Upper lobe of right lung (tissue), 1 donor: ENCODE results near the gene TIAM1. TPM values are rescaled to one million over a fixed set of nuclear protein-coding genes. Genes with fewer than 3 reads are reported as not detected.
A peak's percentile ranks its signal among the peaks of the same experiment; 100 is the strongest.

Experiments used
- ATAC-seq: fragments of 200-7000 bp; cut with Tn5 transposase; one replicate; pipeline ENCODE4 v1.9.1; 2020; ENCODE audit warnings: mild to moderate bottlenecking, moderate library complexity
- DNase-seq: peaks from one replicate; pipeline ENCODE4 v3.0.0-alpha.2; 2020
- H3K27ac ChIP-seq: fragments of 200-600 bp; one replicate; pipeline ENCODE4 v1.8.0; 2022
- H3K27me3 ChIP-seq: fragments of 200-600 bp; one replicate; pipeline ENCODE4 v1.8.0; 2022; ENCODE audit warnings: mild to moderate bottlenecking
- H3K36me3 ChIP-seq: fragments of 200-600 bp; one replicate; pipeline ENCODE4 v1.8.0; 2022
- H3K4me1 ChIP-seq: fragments of 200-600 bp; one replicate; pipeline ENCODE4 v1.8.0; 2022
- H3K4me3 ChIP-seq: fragments of 200-600 bp; one replicate; pipeline ENCODE4 v1.8.0; 2022; ENCODE audit warnings: mild to moderate bottlenecking
- H3K9me3 ChIP-seq: fragments of 200-600 bp; one replicate; pipeline ENCODE4 v1.8.0; 2022
- intact Hi-C: fragments of 100-400 bp; cut with DNase I; formaldehyde crosslinking; loops from one replicate; pipeline ENCODE4 v1.11.0; 2022
- total RNA-seq: library from RNA; stranded (reverse); fragmentation: NEBNext Ultra II Directional; extraction: Animal tissue kit (Norgen Biotek cat#: 25700); gene quantifications from one replicate; pipeline ENCODE4 v1.2.1, GENCODE V29; 2021
- TF ChIP-seq, protein P1 (sequence below): fragments of 200-600 bp; IDR thresholded peaks from one replicate; pipeline ENCODE4 v1.8.0; 2022; ENCODE audit warnings: antibody characterized with exemption
- donor health status: DM: no; HTN: yes; CAD: no; lungs with severe emphysema.

TIAM1 gene
- total RNA-seq, 1 donor from 2014 or later = 27.3 TPM

DNA sequence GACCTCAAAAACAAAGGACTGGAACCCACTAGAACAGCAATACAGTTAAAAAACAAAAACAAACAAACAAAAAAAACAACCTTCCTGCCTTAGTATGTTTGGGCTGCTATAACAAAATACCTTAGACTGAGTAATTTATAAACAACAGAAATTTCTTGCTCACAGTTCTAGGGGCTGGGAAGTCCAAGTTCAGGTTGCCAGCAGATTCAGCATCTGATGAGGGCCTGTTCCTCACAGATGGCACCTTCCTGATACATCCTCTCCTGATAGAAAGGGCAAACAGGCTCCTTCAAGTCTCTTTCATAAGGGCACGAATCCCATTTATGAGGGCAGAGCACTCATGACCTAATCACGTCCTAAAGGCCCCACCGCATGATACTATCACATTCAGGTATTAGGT is 55.9 kb downstream of the TIAM1 start:
- DNase-seq (no peak), ATAC-seq (no peak)
- Histone ChIP-seq H3K9me3 (no peaks in the 10 kb centered on the region), H3K27me3 (no peaks in the 10 kb centered on the region), H3K36me3 (no peaks in the 10 kb centered on the region), H3K4me3 (no peak overlapping the region), H3K27ac (no peak overlapping the region), H3K4me1 (no peaks in the 10 kb centered on the region)
- intact Hi-C loops = no loop called here
- TF ChIP-seq, protein P1, sequence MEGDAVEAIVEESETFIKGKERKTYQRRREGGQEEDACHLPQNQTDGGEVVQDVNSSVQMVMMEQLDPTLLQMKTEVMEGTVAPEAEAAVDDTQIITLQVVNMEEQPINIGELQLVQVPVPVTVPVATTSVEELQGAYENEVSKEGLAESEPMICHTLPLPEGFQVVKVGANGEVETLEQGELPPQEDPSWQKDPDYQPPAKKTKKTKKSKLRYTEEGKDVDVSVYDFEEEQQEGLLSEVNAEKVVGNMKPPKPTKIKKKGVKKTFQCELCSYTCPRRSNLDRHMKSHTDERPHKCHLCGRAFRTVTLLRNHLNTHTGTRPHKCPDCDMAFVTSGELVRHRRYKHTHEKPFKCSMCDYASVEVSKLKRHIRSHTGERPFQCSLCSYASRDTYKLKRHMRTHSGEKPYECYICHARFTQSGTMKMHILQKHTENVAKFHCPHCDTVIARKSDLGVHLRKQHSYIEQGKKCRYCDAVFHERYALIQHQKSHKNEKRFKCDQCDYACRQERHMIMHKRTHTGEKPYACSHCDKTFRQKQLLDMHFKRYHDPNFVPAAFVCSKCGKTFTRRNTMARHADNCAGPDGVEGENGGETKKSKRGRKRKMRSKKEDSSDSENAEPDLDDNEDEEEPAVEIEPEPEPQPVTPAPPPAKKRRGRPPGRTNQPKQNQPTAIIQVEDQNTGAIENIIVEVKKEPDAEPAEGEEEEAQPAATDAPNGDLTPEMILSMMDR = no peak

DNA sequence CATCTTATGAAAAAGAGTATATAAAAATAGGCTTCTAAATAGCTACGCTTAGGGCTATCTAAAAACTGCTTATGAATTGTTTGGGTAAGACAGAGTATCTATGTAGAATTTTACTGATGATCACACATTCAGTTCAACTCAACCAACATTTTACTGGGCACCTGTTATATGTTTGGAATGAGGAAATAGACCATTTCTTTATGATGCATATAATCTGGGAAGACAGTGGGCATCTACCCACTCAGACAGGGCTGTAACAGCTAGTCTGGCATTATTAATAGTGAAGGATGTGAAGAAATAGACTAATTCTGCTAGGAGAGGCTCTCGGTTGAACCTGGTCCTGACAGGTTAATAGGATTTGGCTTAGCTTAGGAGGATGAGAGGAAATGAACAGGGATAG is 56.9 kb downstream of the TIAM1 start:
- intact Hi-C loops = no loop called here
- H3K4me1 ChIP-seq = no peaks in the 10 kb centered on the region
- no peak overlapping the region for H3K27ac ChIP-seq
- H3K27me3 ChIP-seq = no peaks in the 10 kb centered on the region
- ATAC-seq (no peak), DNase-seq (no peak)
- H3K4me3 ChIP-seq = no peak overlapping the region
- no peaks in the 10 kb centered on the region for H3K36me3 ChIP-seq
- H3K9me3 ChIP-seq = no peaks in the 10 kb centered on the region
- TF ChIP-seq, protein P1 = no peak

DNA sequence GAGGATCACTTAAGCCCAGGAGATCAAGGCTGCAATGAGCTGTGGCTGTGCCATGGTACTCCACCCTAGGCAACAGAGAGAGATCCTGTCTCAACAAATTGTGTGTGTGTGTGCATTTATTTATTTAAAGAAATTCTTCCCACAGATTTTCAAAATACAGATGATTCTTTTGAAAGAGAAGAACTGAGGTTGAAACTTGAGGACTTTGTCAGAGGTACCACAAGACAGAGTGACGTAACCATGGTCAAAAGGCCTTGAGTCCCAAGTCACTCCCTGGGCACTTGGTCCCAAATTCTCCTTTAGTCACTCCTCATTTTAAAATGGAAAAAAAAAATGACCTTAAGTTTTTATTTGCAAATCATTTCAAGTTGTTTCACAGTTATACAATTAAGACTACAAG is 57.4 kb downstream of the TIAM1 start:
- no peaks in the 10 kb centered on the region for H3K27me3 ChIP-seq
- H3K4me1 ChIP-seq = no peaks in the 10 kb centered on the region
- no peak overlapping the region for H3K27ac ChIP-seq
- intact Hi-C loops = no loop called here
- TF ChIP-seq, protein P1 = no peak
- DNase-seq (no peak), ATAC-seq (peak; percentile 27)
- no peaks in the 10 kb centered on the region for H3K9me3 ChIP-seq
- H3K4me3 ChIP-seq = no peak overlapping the region
- no peaks in the 10 kb centered on the region for H3K36me3 ChIP-seq

DNA sequence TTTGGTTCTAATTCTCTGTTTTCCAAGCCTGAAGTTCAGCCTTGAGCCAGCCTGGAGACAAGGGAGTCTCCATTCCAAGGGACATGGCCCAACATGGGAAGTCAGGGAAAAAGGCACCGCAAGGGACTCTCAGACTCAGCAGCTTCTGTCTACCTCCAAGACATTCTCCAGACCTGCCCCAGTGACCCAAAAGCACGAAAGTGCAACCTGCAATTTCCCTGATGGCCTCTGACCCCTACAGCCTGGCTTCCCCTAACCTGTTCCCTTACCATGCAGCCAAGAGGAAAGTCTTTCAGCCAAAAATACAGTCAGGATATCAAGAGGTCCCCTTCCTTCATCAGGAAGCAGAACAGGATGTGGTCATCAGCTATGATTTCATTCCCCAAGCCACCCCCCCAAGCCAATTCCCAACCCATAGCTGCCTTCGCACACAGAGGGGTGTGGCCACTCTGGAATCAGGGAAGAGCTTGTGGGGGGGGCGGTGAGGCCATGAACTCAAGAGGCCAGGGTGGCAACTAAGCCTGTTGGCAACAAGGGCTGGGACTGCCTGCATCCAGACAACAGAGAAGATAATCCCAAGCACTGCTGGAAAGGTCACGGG is 59.2 kb downstream of the TIAM1 start:
- H3K36me3 ChIP-seq = no peaks in the 10 kb centered on the region
- no peaks in the 10 kb centered on the region for H3K9me3 ChIP-seq
- intact Hi-C loops = no loop called here
- H3K27ac ChIP-seq = no peak overlapping the region
- H3K27me3 ChIP-seq = no peaks in the 10 kb centered on the region
- H3K4me1 ChIP-seq = no peaks in the 10 kb centered on the region
- TF ChIP-seq, protein P1 = no peak
- H3K4me3 ChIP-seq = no peak overlapping the region
- peak; percentile 61 for ATAC-seq
- no peak for DNase-seq

DNA sequence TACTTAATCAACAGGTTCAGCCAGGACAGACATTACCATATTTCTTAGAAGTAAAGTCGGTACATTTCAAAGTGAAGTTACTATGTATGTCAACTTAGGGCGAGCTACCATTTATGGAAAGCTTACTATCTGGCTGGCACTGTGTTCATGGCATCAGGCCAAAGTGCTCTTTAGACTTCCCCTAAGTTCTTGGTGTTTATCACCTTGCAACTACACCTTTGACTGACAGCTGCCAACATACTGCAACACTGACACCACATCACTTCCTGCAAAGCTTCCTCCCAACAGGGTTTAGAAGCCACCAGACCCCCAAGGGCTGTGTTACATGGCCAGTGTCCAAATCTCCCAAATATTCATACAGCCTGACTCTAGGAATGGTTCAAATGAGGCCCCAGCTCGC is 61.0 kb downstream of the TIAM1 start:
- no peaks in the 10 kb centered on the region for H3K27me3 ChIP-seq
- TF ChIP-seq, protein P1 = no peak
- ATAC-seq (no peak), DNase-seq (no peak)
- H3K9me3 ChIP-seq = no peaks in the 10 kb centered on the region
- intact Hi-C loops = no loop called here
- H3K4me1 ChIP-seq = no peaks in the 10 kb centered on the region
- H3K27ac ChIP-seq = no peak overlapping the region
- no peaks in the 10 kb centered on the region for H3K36me3 ChIP-seq
- H3K4me3 ChIP-seq = no peak overlapping the region

DNA sequence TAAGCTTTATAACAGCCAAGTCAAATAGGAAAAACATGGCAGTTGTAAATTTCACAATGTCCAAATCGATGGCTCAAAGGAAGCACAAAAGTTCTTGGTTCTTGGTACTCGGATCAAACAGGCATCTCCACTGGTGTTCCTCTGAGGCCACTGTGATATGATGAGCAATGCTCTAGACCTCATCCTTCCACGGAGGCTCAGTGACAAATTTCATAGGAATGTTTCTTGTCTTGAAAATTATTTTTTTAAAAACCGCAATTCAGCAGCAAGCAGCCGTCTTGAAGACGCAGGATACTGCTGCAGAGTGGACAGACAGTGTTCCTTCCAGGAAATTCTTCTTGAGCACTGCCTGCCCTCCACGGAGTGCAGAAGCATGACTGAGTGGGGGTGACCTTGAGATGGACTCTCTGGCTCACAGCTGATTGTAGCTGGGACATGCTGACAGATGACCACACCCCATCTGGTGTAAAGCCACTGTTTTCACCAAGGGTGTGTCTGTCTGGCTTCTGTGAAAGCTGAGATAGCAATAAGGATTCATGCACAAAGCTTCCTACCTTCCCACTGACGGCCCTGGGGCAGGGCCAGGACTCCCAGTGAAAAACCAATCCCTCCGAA is 61.9 kb downstream of the TIAM1 start:
- no peak overlapping the region for H3K27ac ChIP-seq
- H3K9me3 ChIP-seq = no peaks in the 10 kb centered on the region
- H3K4me3 ChIP-seq = no peak overlapping the region
- peak; percentile 49 for ATAC-seq
- no peaks in the 10 kb centered on the region for H3K36me3 ChIP-seq
- no peaks in the 10 kb centered on the region for H3K27me3 ChIP-seq
- no peak for DNase-seq
- intact Hi-C loops = no loop called here
- H3K4me1 ChIP-seq = no peaks in the 10 kb centered on the region
- TF ChIP-seq, protein P1 = no peak
